K562 (cell line): Measurements from ENCODE around the gene PPIL4. TPM values are rescaled to one million over a fixed set of nuclear protein-coding genes. Genes with fewer than 3 reads are reported as not detected.

Experiments
- ADNP ChIP-seq: fragments of 200-800 bp; sonication (Bioruptor generic); IDR thresholded peaks from 2 replicates; pipeline ENCODE4 v1.6.1; 2016; ENCODE audit warnings: missing genetic modification characterization, missing compliant biosample characterization
- CTCF ChIP-seq, 3 experiments: IDR thresholded peaks in 2 of 3; conservative IDR thresholded peaks in 1 of 3; 2 replicates each; pipeline ENCODE4 v1.5.1; 2011 to 2012; ENCODE audit warnings: low read length in 3 of 3, mild to moderate bottlenecking in 3 of 3, control low read depth in 2 of 3, improper control_type of control experiment in 1 of 3, inconsistent platforms in 1 of 3, low read depth in 1 of 3, mixed read lengths in 1 of 3, moderate library complexity in 1 of 3; ENCODE audit not compliant: insufficient read depth in 2 of 3
- HDAC8 ChIP-seq: fragments of 450-650 bp; IDR thresholded peaks from 2 replicates; pipeline ENCODE4 v1.6.1; 2016; ENCODE audit warnings: mild to moderate bottlenecking, missing genetic modification characterization, moderate library complexity, missing compliant biosample characterization
- JUN ChIP-seq, 2 experiments: sonication (generic) in 1 of 2; formaldehyde crosslinking in 1 of 2; IDR thresholded peaks; 2 replicates each; pipeline versions ENCODE4 v1.6.1 to v1.8.0; 2012 to 2022; ENCODE audit warnings: borderline replicate concordance in 2 of 2, mild to moderate bottlenecking in 2 of 2, improper control_type of control experiment in 1 of 2, low read depth in 1 of 2, low read length in 1 of 2, missing genetic modification reagents in 1 of 2
- JUND ChIP-seq, 2 experiments: IDR thresholded peaks; 2 replicates in 1 of 2; 3 replicates in 1 of 2; pipeline ENCODE4 v1.6.1; 2011; ENCODE audit warnings: borderline replicate concordance in 2 of 2, low read depth in 2 of 2, low read length in 2 of 2, improper control_type of control experiment in 1 of 2, missing biosample characterization in 1 of 2, missing genetic modification characterization in 1 of 2, missing genetic modification reagents in 1 of 2
- KHSRP ChIP-seq: fragments of 450-650 bp; IDR thresholded peaks from 2 replicates; pipeline ENCODE4 v1.6.1; 2017
- MAX ChIP-seq: sonication (generic); formaldehyde crosslinking; IDR thresholded peaks from 2 replicates; pipeline ENCODE4 v1.9.0; 2022; ENCODE audit warnings: mild to moderate bottlenecking, missing genetic modification reagents
- NCOA4 ChIP-seq: fragments of 450-650 bp; IDR thresholded peaks from 2 replicates; pipeline ENCODE4 v1.6.1; 2018; ENCODE audit warnings: mild to moderate bottlenecking; ENCODE audit not compliant: partially characterized antibody
- RAD21 ChIP-seq, 2 experiments: fragments of 250-450 bp in 1 of 2; fragments of 450-650 bp in 1 of 2; sonication (Bioruptor Pico) in 1 of 2; formaldehyde crosslinking in 1 of 2; IDR thresholded peaks in 1 of 2; conservative IDR thresholded peaks in 1 of 2; 2 replicates each; pipeline versions ENCODE4 v1.4.0 to v1.8.0; 2020 to 2022; ENCODE audit warnings: mild to moderate bottlenecking in 2 of 2, moderate library complexity in 1 of 2
- ZBTB40 ChIP-seq, 2 experiments: fragments of 450-650 bp in 1 of 2; sonication (generic) in 1 of 2; formaldehyde crosslinking in 1 of 2; IDR thresholded peaks; 2 replicates each; pipeline versions ENCODE4 v1.7.1 to v1.9.0; 2016 to 2022; ENCODE audit warnings: inconsistent platforms in 1 of 2, mild to moderate bottlenecking in 1 of 2, missing genetic modification reagents in 1 of 2
- ZFX ChIP-seq: sonication (generic); formaldehyde crosslinking; IDR thresholded peaks from 2 replicates; pipeline ENCODE4 v1.8.0; 2022; ENCODE audit warnings: mild to moderate bottlenecking, missing genetic modification reagents, moderate library complexity
- polyA plus RNA-seq, 8 experiments: library from polyadenylated mRNA; depleted of rRNA in 4 of 8; stranded (reverse) in 5 of 8; unstranded in 3 of 8; fragments of >200 nt; fragmentation: Nextera tagmentation in 2 of 8; fragmentation: Illumina TruSeq in 1 of 8; extraction: Ambion mirVana in 2 of 8; extraction: Trizol in 1 of 8; gene quantifications; 2 replicates each; pipeline versions ENCODE4 v1.2.1 to v1.2.3, GENCODE V29; 2011 to 2014; ENCODE audit warnings: inconsistent platforms in 1 of 8, missing spikeins in 1 of 8
- total RNA-seq, 7 experiments: library from RNA; depleted of rRNA in 6 of 7; stranded (reverse); fragments of >200 nt in 6 of 7; fragmentation: Illumina TruSeq in 2 of 7; extraction: Trizol in 2 of 7; gene quantifications; 2 replicates each; pipeline versions ENCODE4 v1.2.1 to v1.2.3, GENCODE V29; 2011 to 2021; ENCODE audit warnings: low replicate concordance in 1 of 7

Gene PPIL4
- total and polyA plus RNA-seq, 9 of the 15 experiments (the other 6 are each of a cell fraction or from before 2014, with no cell fraction given) = 14.5 to 55.2 (median 45.9) TPM

DNA sequence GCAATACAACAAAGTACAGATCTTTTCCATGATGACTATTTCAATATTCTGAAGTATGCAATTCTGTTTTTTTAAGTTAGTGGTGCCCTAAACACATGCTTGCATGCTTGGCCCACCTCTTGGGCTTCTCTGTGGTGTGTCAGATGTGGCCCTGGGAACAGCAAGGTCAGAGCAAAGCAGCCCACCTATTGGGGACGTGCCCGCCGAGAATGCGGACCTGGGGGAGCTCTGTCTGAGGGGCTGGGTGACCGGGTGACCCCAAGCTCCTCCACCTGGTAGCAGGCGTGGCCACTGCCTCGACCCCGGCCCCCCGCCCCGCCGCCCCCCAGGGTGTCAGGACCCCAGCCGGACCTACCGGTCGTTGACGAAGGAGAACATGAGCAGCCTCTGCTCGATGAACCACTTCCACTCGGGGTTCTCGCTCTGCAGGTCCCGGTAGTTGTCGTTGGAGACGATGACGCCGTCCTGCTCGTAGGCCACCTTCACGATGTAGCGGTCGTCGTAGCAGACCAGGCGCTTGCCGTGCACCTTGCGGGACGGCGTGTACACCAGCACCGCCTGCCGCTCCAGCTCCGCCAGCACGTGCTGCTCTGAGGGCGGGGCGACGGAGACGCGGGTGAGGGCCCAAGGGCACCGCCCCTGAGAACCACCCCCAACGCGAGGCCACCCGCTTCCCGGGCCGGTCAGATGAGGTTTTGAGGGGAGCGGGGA is 89.4 kb downstream of the PPIL4 start (continued):
- peak; percentile 21 to 37 (median 28); a peak in 3 of 6 replicates for TF ChIP-seq CTCF (IDR thresholded peaks at IDR 0.05 in 2 of 3, conservative IDR thresholded peaks at IDR 0.05 in 1 of 3; ENCODE audit: insufficient read depth in 2 of 3, low read depth in 1 of 3, low read length in 3 of 3)
- peak in 1 of 2 experiments; percentile 44; a peak in 2 of 4 replicates for TF ChIP-seq RAD21 (CRISPR knock-in tag; conservative IDR thresholded peaks at IDR 0.05 in 1 of 2, IDR thresholded peaks at IDR 0.05 in 1 of 2)
- TF ChIP-seq ZFX = peak; percentile 22; the same call in 1 of the 2 replicates
- no peak for TF ChIP-seq KHSRP
- peak; percentile 47; the same call in 1 of the 2 replicates for TF ChIP-seq JUN (IDR thresholded peaks at IDR 0.05; ENCODE audit: borderline replicate concordance, low read depth, low read length)
- TF ChIP-seq JUN (CRISPR knock-in tag; IDR thresholded peaks at IDR 0.05; ENCODE audit: borderline replicate concordance) = no peak
- no peak for TF ChIP-seq NCOA4
- 0 out of 2 replicates have a peak, but pooled peaks have one; percentile 18 for TF ChIP-seq JUND (IDR thresholded peaks at IDR 0.05; ENCODE audit: borderline replicate concordance, low read depth, low read length)
- no peak for TF ChIP-seq JUND (tag; IDR thresholded peaks at IDR 0.05; ENCODE audit: borderline replicate concordance, low read depth, low read length)
- no peak for TF ChIP-seq HDAC8 (tag)
- no peak for TF ChIP-seq ZBTB40 (IDR thresholded peaks at IDR 0.05)
- TF ChIP-seq ZBTB40 (CRISPR knock-in tag; IDR thresholded peaks at IDR 0.05) = peak; percentile 39; the same call in 1 of the 2 replicates
- TF ChIP-seq ADNP (tag) = no peak
- TF ChIP-seq MAX (CRISPR knock-in tag) = peak; percentile 92
